Sigmoid colon (tissue), 4 donors: ENCODE data around the gene PLEKHA6.

ENCODE experiments used
- CTCF ChIP-seq, 4 experiments: fragments of 450-650 bp in 3 of 4; fragments of 200-600 bp in 1 of 4; IDR thresholded peaks; one replicate each; pipeline ENCODE4 v1.5.1; 2016 to 2019; ENCODE audit warnings: antibody characterized with exemption in 4 of 4, mild to moderate bottlenecking in 3 of 4, moderate library complexity in 2 of 4
- POLR2A ChIP-seq, 2 donors: fragments of 450-650 bp; IDR thresholded peaks; one replicate each; pipeline ENCODE4 v1.6.1; 2016; ENCODE audit warnings: antibody characterized with exemption in 2 of 2, mild to moderate bottlenecking in 2 of 2, moderate library complexity in 2 of 2
- POLR2AphosphoS5 ChIP-seq, 4 donors: sonication (generic); formaldehyde crosslinking; IDR thresholded peaks; one replicate each; pipeline ENCODE4 v1.6.1; 2017; ENCODE audit warnings: antibody characterized with exemption in 4 of 4

- no peak for TF ChIP-seq CTCF (IDR thresholded peaks at IDR 0.05)
- TF ChIP-seq POLR2AphosphoS5 (IDR thresholded peaks at IDR 0.05), result no peak
- no peak for TF ChIP-seq POLR2A (IDR thresholded peaks at IDR 0.05)
These were observed 187.2 kb downstream of the PLEKHA6 start for GRCh38 chr1:204172404-204173029.
